HEK293 (cell line): Measurements from ENCODE around the gene SLAIN2.

Experiments
- CTCF ChIA-PET: fragments of 350-600 bp; formaldehyde crosslinking; extraction: SDS; loops from one replicate; lab custom pipeline; 2021; ENCODE audit warnings: antibody characterized with exemption; lab: Yijun Ruan, JAX
- POLR2A ChIA-PET: fragments of 300-600 bp; formaldehyde crosslinking; extraction: SDS; loops from one replicate; lab custom pipeline; 2020; ENCODE audit warnings: antibody characterized with exemption, inconsistent platforms; lab: Yijun Ruan, JAX
- H3K27ac ChIP-seq: fragments of 200-500 bp; sonication (Bioruptor generic); 2 replicates; pipeline ENCODE4 v1.5.1; 2014; ENCODE audit warnings: low read depth, low read length, control low read depth, inconsistent platforms; ENCODE audit errors: extremely low read depth
- H3K36me3 ChIP-seq, 2 experiments: fragments of 200-500 bp in 1 of 2; sonication (Bioruptor generic) in 1 of 2; 1 replicate in 1 of 2; 2 replicates in 1 of 2; pipeline ENCODE4 v1.5.1; 2014 to 2017; ENCODE audit warnings: inconsistent platforms in 2 of 2, low read length in 2 of 2; ENCODE audit not compliant: control insufficient read depth in 2 of 2, insufficient read depth in 1 of 2
- H3K4me1 ChIP-seq: fragments of 200-500 bp; sonication (Bioruptor generic); 2 replicates; pipeline ENCODE4 v1.5.1; 2014; ENCODE audit warnings: mild to moderate bottlenecking, low read length, inconsistent platforms; ENCODE audit not compliant: control insufficient read depth, insufficient read depth
- H3K4me3 ChIP-seq: 2 replicates; pipeline ENCODE4 v1.5.1; 2011; ENCODE audit warnings: low read depth, mild to moderate bottlenecking, control low read depth, low read length, moderate library complexity
- H3K9me3 ChIP-seq: fragments of 200-500 bp; sonication (Bioruptor generic); 2 replicates; pipeline ENCODE4 v1.5.1; 2014; ENCODE audit warnings: low read depth, low read length, inconsistent platforms; ENCODE audit not compliant: control insufficient read depth, insufficient read depth
- ATF2 ChIP-seq: fragments of 450-650 bp; formaldehyde crosslinking; IDR thresholded peaks from 2 replicates; pipeline ENCODE4 v1.5.1; 2016; ENCODE audit warnings: missing biosample characterization, missing genetic modification characterization, low read depth
- BCL6B ChIP-seq: fragments of 450-650 bp; formaldehyde crosslinking; IDR thresholded peaks from 2 replicates; pipeline ENCODE4 v1.5.1; 2017; ENCODE audit warnings: missing biosample characterization, missing genetic modification characterization
- HOXD13 ChIP-seq: sonication (generic); formaldehyde crosslinking; IDR thresholded peaks from 2 replicates; pipeline ENCODE4 v1.8.0; 2022; ENCODE audit warnings: missing genetic modification reagents, borderline replicate concordance
- MEIS1 ChIP-seq: sonication (generic); formaldehyde crosslinking; IDR thresholded peaks from 2 replicates; pipeline ENCODE4 v1.8.1; 2022; ENCODE audit warnings: missing genetic modification reagents, mild to moderate bottlenecking, borderline replicate concordance
- PATZ1 ChIP-seq: fragments of 450-650 bp; formaldehyde crosslinking; IDR thresholded peaks from 2 replicates; pipeline ENCODE4 v1.5.1; 2016; ENCODE audit warnings: missing biosample characterization, missing genetic modification characterization
- TCF7L2 ChIP-seq: IDR thresholded peaks from 2 replicates; pipeline ENCODE4 v1.6.1; 2011; ENCODE audit warnings: low read depth, mild to moderate bottlenecking, inconsistent platforms, low read length, moderate library complexity, borderline replicate concordance
- TRIM28 ChIP-seq: IDR thresholded peaks from 2 replicates; pipeline ENCODE4 v1.6.1; 2011; ENCODE audit warnings: low read length, control low read depth, borderline replicate concordance
- ZBTB11 ChIP-seq: fragments of 450-650 bp; formaldehyde crosslinking; conservative IDR thresholded peaks from 2 replicates; pipeline ENCODE4 v1.5.1; 2016; ENCODE audit warnings: low read depth, missing biosample characterization, missing genetic modification characterization
- ZBTB48 ChIP-seq: fragments of 450-650 bp; formaldehyde crosslinking; IDR thresholded peaks from 2 replicates; pipeline ENCODE4 v1.5.1; 2016; ENCODE audit warnings: missing biosample characterization, missing genetic modification characterization
- ZBTB8A ChIP-seq: fragments of 450-650 bp; formaldehyde crosslinking; IDR thresholded peaks from 2 replicates; pipeline ENCODE4 v1.5.1; 2016; ENCODE audit warnings: missing biosample characterization, missing genetic modification characterization
- ZFP41 ChIP-seq: fragments of 450-650 bp; formaldehyde crosslinking; IDR thresholded peaks from 2 replicates; pipeline ENCODE4 v1.5.1; 2016; ENCODE audit warnings: missing biosample characterization, missing genetic modification characterization, borderline replicate concordance
- ZNF112 ChIP-seq: fragments of 450-650 bp; formaldehyde crosslinking; IDR thresholded peaks from 2 replicates; pipeline ENCODE4 v1.5.0; 2017; ENCODE audit warnings: missing biosample characterization, missing genetic modification characterization
- ZNF140 ChIP-seq: fragments of 450-650 bp; formaldehyde crosslinking; IDR thresholded peaks from 2 replicates; pipeline ENCODE4 v1.5.1; 2016; ENCODE audit warnings: missing biosample characterization, missing genetic modification characterization
- ZNF146 ChIP-seq: fragments of 450-650 bp; formaldehyde crosslinking; IDR thresholded peaks from 2 replicates; pipeline ENCODE4 v1.5.1; 2016; ENCODE audit warnings: missing biosample characterization, missing genetic modification characterization
- ZNF155 ChIP-seq: fragments of 450-650 bp; formaldehyde crosslinking; IDR thresholded peaks from 2 replicates; pipeline ENCODE4 v1.5.1; 2016; ENCODE audit warnings: missing biosample characterization, missing genetic modification characterization
- ZNF16 ChIP-seq: fragments of 450-650 bp; formaldehyde crosslinking; IDR thresholded peaks from 2 replicates; pipeline ENCODE4 v1.5.1; 2016; ENCODE audit warnings: low read depth, missing biosample characterization, missing genetic modification characterization
- ZNF174 ChIP-seq: fragments of 450-650 bp; formaldehyde crosslinking; IDR thresholded peaks from 2 replicates; pipeline ENCODE4 v1.5.0; 2017; ENCODE audit warnings: missing biosample characterization, mild to moderate bottlenecking, missing genetic modification characterization
- ZNF366 ChIP-seq: fragments of 450-650 bp; formaldehyde crosslinking; conservative IDR thresholded peaks from 2 replicates; pipeline ENCODE4 v1.5.1; 2016; ENCODE audit warnings: missing biosample characterization, missing genetic modification characterization
- ZNF423 ChIP-seq: fragments of 450-650 bp; formaldehyde crosslinking; IDR thresholded peaks from 2 replicates; pipeline ENCODE4 v1.5.1; 2016; ENCODE audit warnings: missing biosample characterization, missing genetic modification characterization
- ZNF530 ChIP-seq: fragments of 450-650 bp; formaldehyde crosslinking; IDR thresholded peaks from 2 replicates; pipeline ENCODE4 v1.5.1; 2016; ENCODE audit warnings: low read depth, missing biosample characterization, missing genetic modification characterization
- ZNF585B ChIP-seq: fragments of 450-650 bp; formaldehyde crosslinking; IDR thresholded peaks from 2 replicates; pipeline ENCODE4 v1.5.1; 2016; ENCODE audit warnings: missing biosample characterization, missing genetic modification characterization
- ZNF600 ChIP-seq: fragments of 450-650 bp; formaldehyde crosslinking; IDR thresholded peaks from 2 replicates; pipeline ENCODE4 v1.5.1; 2016; ENCODE audit warnings: missing biosample characterization, missing genetic modification characterization
- ZNF768 ChIP-seq: fragments of 450-650 bp; formaldehyde crosslinking; IDR thresholded peaks from 2 replicates; pipeline ENCODE4 v1.5.1; 2018; ENCODE audit warnings: missing biosample characterization, mild to moderate bottlenecking, missing genetic modification characterization
- ZNF791 ChIP-seq: fragments of 450-650 bp; formaldehyde crosslinking; IDR thresholded peaks from 2 replicates; pipeline ENCODE4 v1.5.1; 2016; ENCODE audit warnings: missing biosample characterization, missing genetic modification characterization
- ZSCAN23 ChIP-seq: fragments of 450-650 bp; formaldehyde crosslinking; IDR thresholded peaks from 2 replicates; pipeline ENCODE4 v1.5.1; 2016; ENCODE audit warnings: missing biosample characterization, missing genetic modification characterization

The SLAIN2 gene

GRCh38 chr4:48343035-48343434 is 1.7 kb downstream of the SLAIN2 start:
- H3K4me1 ChIP-seq = peaks cover 5% of the 10 kb centered on the region; the same call in 1 of the 2 replicates
- no peaks in the 10 kb centered on the region for H3K9me3 ChIP-seq
- H3K4me3 ChIP-seq = peak overlapping the region; percentile 58
- H3K27ac ChIP-seq = no peak overlapping the region
- CTCF ChIA-PET = interaction anchor here (0.7 to 0.8 kb wide), 2 partner anchors 86 to 409 kb away, joined by 3 read pairs; no protein-coding TSS in a partner anchor
- no peaks in the 10 kb centered on the region for H3K36me3 ChIP-seq
- TF ChIP-seq ZNF112 (tag by site-specific recombination) = no peak
- TF ChIP-seq ZNF140 (tag by site-specific recombination) = no peak
- no peak for TF ChIP-seq ZNF146 (tag by site-specific recombination)
- no peak for TF ChIP-seq ZFP41 (tag by site-specific recombination)
- no peak for TF ChIP-seq ZNF16 (tag by site-specific recombination)
- no peak for TF ChIP-seq ZNF768 (tag by site-specific recombination)
- no peak for TF ChIP-seq ZNF174
- TF ChIP-seq ZNF530 = no peak
- TF ChIP-seq ZNF791 (tag by site-specific recombination) = no peak
- TF ChIP-seq ZBTB8A = no peak
- no peak for TF ChIP-seq PATZ1
- POLR2A ChIA-PET = no interaction called here

GRCh38 chr4:48343551-48343950 is 2.2 kb downstream of the SLAIN2 start:
- no peak overlapping the region for H3K4me3 ChIP-seq
- peaks cover 5% of the 10 kb centered on the region; the same call in 1 of the 2 replicates for H3K4me1 ChIP-seq
- H3K36me3 ChIP-seq = no peaks in the 10 kb centered on the region
- ChIA-PET CTCF (interaction anchor here (0.7 to 1.1 kb wide), 5 partner anchors 48 to 409 kb away, joined by 3 read pairs; no protein-coding TSS in a partner anchor), POLR2A (no interaction called here)
- no peak overlapping the region for H3K27ac ChIP-seq
- TF ChIP-seq ZNF600 (tag by site-specific recombination) (0 out of 2 replicates have a peak, but pooled peaks have one; percentile 9), HOXD13 (CRISPR knock-in tag) (no peak)
- H3K9me3 ChIP-seq = no peaks in the 10 kb centered on the region

GRCh38 chr4:48345542-48345941 is 4.2 kb downstream of the SLAIN2 start:
- ChIA-PET CTCF (no interaction called here), POLR2A (interaction anchor here (0.6 kb wide), 1 partner anchor 670 kb away, joined by 3 read pairs; no protein-coding TSS in a partner anchor)
- Histone ChIP-seq H3K9me3 (no peaks in the 10 kb centered on the region), H3K4me1 (peaks cover 5% of the 10 kb centered on the region; the same call in 1 of the 2 replicates), H3K27ac (no peak overlapping the region), H3K36me3 (no peaks in the 10 kb centered on the region), H3K4me3 (no peak overlapping the region)
- TF ChIP-seq MEIS1 (CRISPR knock-in tag) (no peak), ZNF423 (tag by site-specific recombination) (no peak), ZBTB11 (tag by site-specific recombination) (no peak), ZNF155 (tag by site-specific recombination) (no peak), ZNF791 (tag by site-specific recombination) (no peak), ATF2 (tag by site-specific recombination) (no peak), BCL6B (tag by site-specific recombination) (no peak), ZNF146 (tag by site-specific recombination) (no peak), ZNF140 (tag by site-specific recombination) (no peak), TRIM28 (no peak), ZNF585B (tag by site-specific recombination) (no peak), ZNF366 (tag by site-specific recombination) (no peak), ZSCAN23 (tag by site-specific recombination) (no peak), ZBTB48 (tag by site-specific recombination) (no peak), TCF7L2 (no peak), HOXD13 (CRISPR knock-in tag) (no peak)
